Measurements from ENCODE around the gene FYCO1.

Gene FYCO1

DNA sequence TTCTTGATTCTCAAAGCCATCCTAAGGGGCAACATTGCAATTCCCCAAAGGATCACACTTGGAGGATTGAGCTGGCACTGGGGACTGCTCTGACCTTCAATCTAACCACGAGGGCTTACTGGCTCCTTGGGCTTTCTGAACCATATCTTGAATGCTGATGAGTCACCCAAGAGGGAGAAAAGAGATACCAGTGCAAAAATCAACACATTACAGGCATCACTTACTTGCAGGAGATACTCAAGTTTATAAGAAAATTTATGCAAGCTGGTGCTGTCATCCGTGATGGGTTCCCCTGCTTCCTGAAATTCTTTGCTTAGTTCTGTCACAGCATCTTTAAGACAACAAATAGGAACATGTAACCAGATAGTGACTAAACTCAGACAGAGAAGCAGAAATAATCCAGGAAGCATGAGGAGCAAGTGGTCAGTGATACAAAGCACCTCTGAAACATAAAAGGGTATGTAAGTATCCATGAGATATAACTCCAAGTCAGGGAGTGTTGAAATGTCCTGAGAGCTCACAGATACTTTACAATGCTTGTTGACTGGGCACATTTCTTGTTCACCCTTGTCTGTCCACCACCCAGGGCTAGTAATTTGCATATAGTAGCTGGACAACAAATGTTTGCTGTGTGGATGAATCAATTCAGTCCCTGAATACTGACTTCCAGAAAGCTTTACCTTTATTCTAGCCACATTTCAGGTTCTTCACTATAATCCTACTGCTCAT is 14.1 kb downstream of the FYCO1 start:
- DNase-seq = no peak

DNA sequence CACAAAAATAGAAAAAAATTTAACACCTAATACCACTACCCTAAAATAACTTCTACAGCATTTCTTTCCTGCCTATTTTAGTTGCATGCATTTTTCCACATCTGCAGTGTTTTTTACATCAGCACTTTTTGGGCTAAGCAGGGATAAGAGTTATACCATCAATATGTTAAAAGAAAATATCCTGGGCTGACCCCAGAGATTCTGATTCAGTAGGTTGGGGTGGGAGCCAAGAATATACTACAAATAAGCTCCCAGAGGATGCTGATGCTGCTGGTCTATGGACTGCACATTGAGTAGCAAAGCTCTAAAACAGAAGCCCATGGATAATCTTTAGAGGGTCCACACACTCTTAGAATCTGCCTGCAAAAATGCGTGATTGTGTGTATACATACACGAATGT is 14.8 kb downstream of the FYCO1 start:
- no peak for DNase-seq

GRCh38 chr3:45980229-45980813 is 15.3 kb downstream of the FYCO1 start:
- DNase-seq = no peak

- DNase-seq = no peak
These were observed 16.2 kb downstream of the FYCO1 start for GRCh38 chr3:45979378-45979777.

- no peak for DNase-seq
These were observed 17.4 kb downstream of the FYCO1 start for GRCh38 chr3:45978006-45978761.

- DNase-seq = no peak
These were observed 19.2 kb downstream of the FYCO1 start for GRCh38 chr3:45976191-45977091.

GRCh38 chr3:45975686-45976085 is 19.9 kb downstream of the FYCO1 start:
- DNase-seq = no peak

GRCh38 chr3:45974686-45975085 is 20.9 kb downstream of the FYCO1 start:
- DNase-seq = no peak

DNA sequence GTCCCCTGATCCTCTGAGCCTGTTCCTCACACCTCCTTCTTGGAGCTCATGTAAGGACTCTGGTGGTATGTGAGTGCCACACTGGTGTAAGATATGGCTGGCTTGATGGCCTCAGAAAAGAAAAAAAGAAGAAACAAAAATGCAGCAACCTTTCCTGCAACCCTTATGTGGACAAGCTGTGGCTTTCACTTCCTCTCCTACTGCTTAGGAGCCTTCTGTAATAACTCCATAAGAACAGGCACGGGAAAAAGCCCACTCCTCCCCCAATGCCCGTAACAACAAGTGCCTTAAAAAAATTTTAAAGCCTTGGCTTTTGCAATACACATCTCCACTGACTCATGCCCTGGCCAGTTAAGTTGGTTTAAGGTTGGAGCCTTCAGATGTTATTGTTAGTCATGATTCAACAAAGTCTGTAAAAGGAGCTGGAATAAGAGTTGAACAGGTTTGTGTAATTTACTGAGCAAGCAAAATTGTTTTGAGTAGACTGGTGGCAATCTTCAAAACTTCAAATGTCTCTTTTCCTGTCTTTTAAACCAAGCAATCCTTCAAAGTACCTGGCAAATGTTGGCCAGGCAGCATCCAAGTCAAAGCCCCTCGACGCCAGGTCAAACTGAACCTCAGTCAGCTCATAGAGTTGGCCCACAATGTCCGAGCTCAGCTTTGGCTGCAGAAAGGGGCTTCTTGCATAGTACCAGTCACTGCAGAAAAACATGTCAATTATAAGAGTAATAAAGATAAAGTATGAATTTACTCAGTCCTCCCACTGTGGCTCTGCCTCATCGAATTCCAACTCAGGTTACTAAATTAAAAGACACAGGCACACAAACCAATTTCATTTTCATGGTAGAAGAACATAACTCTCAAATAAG is 22.9 kb downstream of the FYCO1 start:
- DNase-seq = no peak

DNA sequence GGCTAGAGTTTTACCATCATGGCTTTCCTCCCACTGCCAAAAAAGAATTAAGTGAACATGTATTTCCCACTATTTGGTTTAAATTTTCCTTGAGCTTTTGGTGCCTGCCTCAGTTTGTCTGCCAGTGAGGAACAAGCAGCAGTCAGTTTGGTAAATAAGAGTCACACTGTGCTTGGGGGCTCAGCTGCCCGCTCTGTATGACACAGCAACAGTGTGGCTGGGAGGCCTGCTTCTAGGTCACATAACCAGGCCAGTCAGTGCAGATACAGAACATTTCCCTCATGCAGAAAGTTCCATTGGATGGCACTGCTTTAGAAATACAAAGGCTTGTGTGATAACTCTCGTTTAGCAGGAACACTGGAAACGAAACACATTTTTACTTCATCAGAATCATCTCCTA is 25.7 kb downstream of the FYCO1 start:
- DNase-seq = no peak

DNA sequence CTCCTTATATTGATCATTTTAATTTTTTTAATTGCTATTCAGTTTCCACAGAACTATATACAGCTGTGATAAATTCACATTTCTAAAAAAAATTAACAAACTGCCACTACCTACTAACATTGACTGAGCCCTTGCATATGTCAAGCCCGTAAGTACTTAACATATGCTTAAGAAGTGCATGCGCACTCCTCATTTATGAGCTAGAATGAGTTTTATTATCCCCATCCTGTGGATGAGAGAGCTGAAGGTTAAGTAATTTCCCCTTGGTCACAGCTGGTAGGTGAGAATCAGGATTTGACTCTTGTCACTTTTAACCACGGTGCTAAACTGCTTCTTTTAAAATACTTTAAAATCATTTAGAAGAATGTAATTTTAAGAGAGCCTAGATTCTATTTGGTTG is 26.5 kb downstream of the FYCO1 start:
- no peak for DNase-seq

DNA sequence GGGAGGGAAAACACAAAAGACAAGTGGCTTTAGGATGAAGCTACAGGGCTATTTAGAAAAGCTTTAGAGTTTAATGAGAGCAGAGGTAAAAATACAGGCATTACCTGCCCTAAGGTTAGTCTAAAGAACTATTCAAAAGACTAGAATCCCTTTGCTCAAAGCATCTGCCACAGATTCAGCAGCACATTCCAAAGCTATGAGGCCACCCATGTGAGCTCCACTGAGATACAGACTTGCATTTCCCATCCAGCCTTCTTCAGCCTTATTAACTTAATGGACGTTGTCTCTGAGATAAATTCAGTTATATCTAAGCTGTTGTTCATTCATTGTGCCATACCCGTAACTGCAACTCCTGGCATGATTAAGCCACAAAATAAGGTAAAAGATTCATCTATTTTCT is 26.9 kb downstream of the FYCO1 start:
- no peak for DNase-seq

GRCh38 chr3:45968149-45968548 is 27.5 kb downstream of the FYCO1 start:
- DNase-seq = no peak

DNA sequence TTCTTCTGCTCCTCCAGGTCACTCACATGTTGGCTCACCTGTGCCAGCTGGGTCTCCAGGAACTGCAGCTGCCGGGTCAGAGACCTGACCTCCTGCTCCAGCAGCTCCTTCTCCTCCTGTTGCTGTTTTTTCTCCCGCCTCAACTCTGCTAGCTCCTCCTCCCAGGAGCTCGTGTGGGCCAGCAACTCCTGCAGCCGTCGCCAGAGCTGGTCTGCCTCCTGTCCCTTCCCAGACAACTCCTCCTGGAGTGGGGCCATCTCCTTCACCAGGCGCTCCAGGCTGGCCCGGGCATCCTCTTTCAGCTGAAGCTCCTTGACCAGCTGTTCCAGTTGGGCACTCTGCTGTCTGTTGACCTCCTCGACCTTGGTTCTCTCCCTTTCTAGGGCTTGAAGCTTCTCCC is 27.9 kb downstream of the FYCO1 start:
- no peak for DNase-seq

- DNase-seq = no peak
These were observed 28.5 kb downstream of the FYCO1 start for GRCh38 chr3:45966950-45967640.

- no peak for DNase-seq
These were observed 29.2 kb downstream of the FYCO1 start for GRCh38 chr3:45966371-45966791.

GRCh38 chr3:45965653-45966052 is 30.0 kb downstream of the FYCO1 start:
- DNase-seq = no peak

GRCh38 chr3:45965253-45965652 is 30.4 kb downstream of the FYCO1 start:
- no peak for DNase-seq

GRCh38 chr3:45964139-45964538 is 31.5 kb downstream of the FYCO1 start:
- DNase-seq = no peak

DNA sequence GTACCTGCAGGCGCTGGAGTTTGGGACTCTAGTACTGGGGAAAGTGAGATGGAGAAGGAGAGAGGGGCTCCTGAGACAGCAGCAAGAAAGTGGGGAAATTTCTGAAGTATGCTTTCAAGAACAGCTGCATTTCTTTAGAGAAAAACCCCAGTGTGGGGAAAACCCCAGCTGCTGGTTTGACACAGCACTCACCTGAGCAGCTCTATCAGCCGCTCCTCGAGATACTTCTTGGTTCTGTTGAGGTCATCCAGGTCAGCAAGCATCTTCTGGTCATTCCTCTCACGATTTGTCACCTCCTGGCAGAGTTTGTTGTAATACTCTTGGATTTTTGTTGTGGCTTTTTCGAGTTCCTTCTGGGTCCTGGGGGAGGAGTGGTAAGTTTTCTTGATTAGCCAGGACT is 33.6 kb downstream of the FYCO1 start:
- DNase-seq = no peak

DNA sequence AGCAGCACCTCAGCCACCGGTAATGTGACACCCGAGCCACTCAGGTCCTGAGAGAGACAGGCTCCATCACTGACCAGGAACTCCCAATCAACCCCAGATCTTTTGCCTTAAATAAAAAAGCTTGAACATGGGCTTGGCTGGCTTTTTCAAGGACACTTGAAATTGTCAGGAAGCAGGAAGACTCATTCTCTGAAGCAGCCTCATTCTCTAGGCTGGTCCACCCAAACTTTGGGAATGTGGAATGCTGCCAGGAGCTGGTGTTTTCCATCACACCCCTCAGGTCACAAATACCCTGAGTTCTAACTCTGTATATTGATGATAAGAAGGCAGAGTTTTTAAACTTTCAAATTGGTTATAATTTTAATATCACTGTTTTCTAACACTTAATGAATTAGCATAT is 35.3 kb downstream of the FYCO1 start:
- no peak for DNase-seq

DNA sequence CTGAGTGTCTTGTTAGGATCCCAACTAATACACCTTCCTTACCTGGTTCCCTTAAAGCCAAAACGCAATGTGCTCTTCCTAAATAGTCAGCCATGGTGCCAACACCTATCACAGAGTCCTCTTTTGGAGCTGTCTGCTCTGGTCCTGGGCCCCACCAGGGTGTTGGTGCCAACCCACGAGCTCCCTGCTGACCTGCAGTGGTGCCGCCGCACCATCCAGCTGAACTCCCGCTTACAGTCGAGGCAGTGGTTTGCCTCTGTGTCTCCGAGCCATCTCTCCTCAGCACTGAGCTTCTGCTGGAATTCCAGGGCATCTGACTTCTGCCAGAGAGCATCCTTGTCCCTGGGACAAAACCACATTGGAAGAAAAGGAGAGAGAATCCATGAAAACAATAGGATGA is 36.4 kb downstream of the FYCO1 start:
- DNase-seq = no peak
